ENCODE data around the gene KCNH5.

- no peak for TF ChIP-seq CTCF (IDR thresholded peaks at IDR 0.05; ENCODE audit: low read depth, low read length, missing input control)
- TF ChIP-seq ATF3 (IDR thresholded peaks at IDR 0.05) = no peak
- TF ChIP-seq YY1 (IDR thresholded peaks at IDR 0.05) = no peak
- no peak for TF ChIP-seq FOXA1 (IDR thresholded peaks at IDR 0.05)
- no peak for TF ChIP-seq RAD21 (IDR thresholded peaks at IDR 0.05)
- TF ChIP-seq JUND (IDR thresholded peaks at IDR 0.05) = no peak
- no peak for TF ChIP-seq EGR1 (IDR thresholded peaks at IDR 0.05; ENCODE audit: low read depth in 2 of 2)
- TF ChIP-seq TAF1 (conservative IDR thresholded peaks at IDR 0.05) = no peak
- no peak for TF ChIP-seq MAX (IDR thresholded peaks at IDR 0.05)
- TF ChIP-seq GABPA (IDR thresholded peaks at IDR 0.05 in 1 of 2, conservative IDR thresholded peaks at IDR 0.05 in 1 of 2) = no peak
- no peak for TF ChIP-seq SP1 (IDR thresholded peaks at IDR 0.05)
These were observed 99.0 kb downstream of the KCNH5 start for GRCh38 chr14:62946221-62946620.

Measured in liver (tissue), 3 donors.